Activated T-helper 2 cell treated with anti-CD3 and anti-CD28 coated beads, Interferon-gamma antibody, Interleukin-2, Interleukin-4, amounts not matched to agents 10 μg/mL and 5 μg/mL and 100 μg/mL, durations not matched to agents 14 hours and 24 hours and 36 hours (primary cell): ENCODE results near the gene GSTO2. TPM values are rescaled to one million over a fixed set of nuclear protein-coding genes. Genes with fewer than 3 reads are reported as not detected.

Source experiments
- DNase-seq: peaks from one replicate; pipeline ENCODE4 v3.0.0; 2021; ENCODE audit warnings: low spot score
- H3K27ac Mint-ChIP-seq: one replicate; pipeline ENCODE4 v1.8.0; 2021; ENCODE audit warnings: mixed read lengths
- H3K27me3 Mint-ChIP-seq: one replicate; pipeline ENCODE4 v1.8.0; 2021; ENCODE audit warnings: low read depth, mixed read lengths
- H3K36me3 Mint-ChIP-seq: one replicate; pipeline ENCODE4 v1.8.0; 2021; ENCODE audit warnings: low read depth, mixed read lengths
- H3K4me1 Mint-ChIP-seq: one replicate; pipeline ENCODE4 v1.8.0; 2021; ENCODE audit warnings: low read depth, mixed read lengths
- H3K4me3 Mint-ChIP-seq: one replicate; pipeline ENCODE4 v1.8.0; 2021; ENCODE audit warnings: low read depth, mild to moderate bottlenecking, moderate library complexity, mixed read lengths
- H3K9me3 Mint-ChIP-seq: one replicate; pipeline ENCODE4 v1.8.0; 2021; ENCODE audit warnings: mixed read lengths
- intact Hi-C: fragments of 100-400 bp; cut with micrococcal nuclease; formaldehyde crosslinking; loops from one replicate; pipeline ENCODE4 v1.15.1; 2023
- total RNA-seq: library from RNA; stranded (reverse); gene quantifications from 2 replicates; pipeline ENCODE4 v1.2.3, GENCODE V29; 2022

Gene GSTO2
- total RNA-seq, 1 donor from 2014 or later = 0.57 TPM

- peaks cover 42% of the 10 kb centered on the region for H3K4me1 Mint-ChIP-seq
- peak overlapping the region; percentile 67 for H3K27ac Mint-ChIP-seq
- intact Hi-C loops = loop anchor here (1.0 kb wide), 1 partner anchor 29 kb away; no protein-coding TSS in a partner anchor
- no peak overlapping the region for H3K4me3 Mint-ChIP-seq
- peaks cover 5% of the 10 kb centered on the region for H3K9me3 Mint-ChIP-seq
- no peak for DNase-seq
- no peaks in the 10 kb centered on the region for H3K27me3 Mint-ChIP-seq
- peaks cover 40% of the 10 kb centered on the region for H3K36me3 Mint-ChIP-seq
Measured at GRCh38 chr10:104307576-104308438, 38.8 kb downstream of the GSTO2 start.

- Mint-ChIP-seq H3K4me1 (peaks cover 38% of the 10 kb centered on the region), H3K9me3 (no peaks in the 10 kb centered on the region), H3K4me3 (peak overlapping the region; percentile 6), H3K27me3 (no peaks in the 10 kb centered on the region), H3K27ac (peak overlapping the region; percentile 67), H3K36me3 (peaks cover 41% of the 10 kb centered on the region)
- intact Hi-C loops = loop anchor here (1.0 kb wide), 1 partner anchor 29 kb away; no protein-coding TSS in a partner anchor
- DNase-seq = no peak
Measured at GRCh38 chr10:104308439-104308903, 39.5 kb downstream of the GSTO2 start.

- intact Hi-C loops = no loop called here
- no peaks in the 10 kb centered on the region for H3K9me3 Mint-ChIP-seq
- no peaks in the 10 kb centered on the region for H3K27me3 Mint-ChIP-seq
- no peak overlapping the region for H3K4me3 Mint-ChIP-seq
- H3K36me3 Mint-ChIP-seq = peaks cover 49% of the 10 kb centered on the region
- H3K4me1 Mint-ChIP-seq = peaks cover 32% of the 10 kb centered on the region
- no peak overlapping the region for H3K27ac Mint-ChIP-seq
- no peak for DNase-seq
Measured at GRCh38 chr10:104309980-104310978, 41.3 kb downstream of the GSTO2 start.

- peaks cover 26% of the 10 kb centered on the region for H3K4me1 Mint-ChIP-seq
- H3K27ac Mint-ChIP-seq = no peak overlapping the region
- no peaks in the 10 kb centered on the region for H3K9me3 Mint-ChIP-seq
- DNase-seq = no peak
- no peaks in the 10 kb centered on the region for H3K27me3 Mint-ChIP-seq
- H3K36me3 Mint-ChIP-seq = peaks cover 54% of the 10 kb centered on the region
- intact Hi-C loops = no loop called here
- no peak overlapping the region for H3K4me3 Mint-ChIP-seq
Measured at GRCh38 chr10:104311184-104311720, 42.3 kb downstream of the GSTO2 start.

DNA sequence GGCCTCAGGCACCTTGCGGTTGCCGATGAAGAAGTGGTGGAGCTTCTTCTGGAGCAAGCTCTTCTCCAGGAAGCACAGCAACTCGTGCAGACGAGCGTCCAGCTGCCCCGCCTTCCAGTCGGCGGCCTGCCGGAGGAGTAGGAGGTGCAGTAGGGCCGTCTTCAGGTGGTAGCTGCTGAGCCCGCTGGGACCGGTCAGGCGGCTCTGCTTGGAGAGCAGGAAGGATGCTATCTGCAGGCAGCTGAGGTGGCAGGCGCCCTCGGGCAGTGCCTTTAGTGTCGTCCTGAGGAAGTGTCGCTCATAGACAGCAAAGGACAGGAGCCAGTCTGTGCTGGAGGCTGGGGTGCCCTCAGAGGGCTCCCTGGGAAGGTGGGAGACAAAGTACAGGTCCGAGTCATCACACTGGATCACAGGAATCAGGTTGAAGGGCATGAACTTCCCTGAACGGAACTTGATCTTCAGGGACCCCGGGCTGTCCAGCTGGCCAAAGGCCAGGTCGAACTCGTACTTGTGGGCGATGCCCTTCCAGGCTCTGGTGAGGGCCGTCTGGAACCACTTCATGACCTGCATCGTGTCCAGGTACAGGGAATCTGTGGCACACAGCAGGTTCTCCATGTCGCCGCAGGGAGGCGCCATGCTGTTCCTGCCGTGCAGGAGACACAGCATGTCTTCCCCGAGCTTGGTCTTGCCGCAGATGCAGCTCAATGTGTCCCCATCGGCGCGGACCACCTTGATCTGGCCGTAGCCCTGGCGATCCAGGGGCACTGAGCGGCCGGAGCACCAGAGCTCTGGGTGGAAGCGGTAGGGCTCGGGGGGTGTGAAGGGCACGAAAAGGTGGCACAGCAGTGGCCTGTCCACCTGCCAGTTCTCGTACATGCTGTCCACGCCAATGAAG is 45.9 kb downstream of the GSTO2 start:
- no peak for DNase-seq
- Mint-ChIP-seq H3K27ac (no peak overlapping the region), H3K4me1 (peaks cover 21% of the 10 kb centered on the region), H3K9me3 (no peaks in the 10 kb centered on the region), H3K4me3 (no peak overlapping the region), H3K36me3 (peaks cover 47% of the 10 kb centered on the region), H3K27me3 (no peaks in the 10 kb centered on the region)
- intact Hi-C loops = no loop called here

DNA sequence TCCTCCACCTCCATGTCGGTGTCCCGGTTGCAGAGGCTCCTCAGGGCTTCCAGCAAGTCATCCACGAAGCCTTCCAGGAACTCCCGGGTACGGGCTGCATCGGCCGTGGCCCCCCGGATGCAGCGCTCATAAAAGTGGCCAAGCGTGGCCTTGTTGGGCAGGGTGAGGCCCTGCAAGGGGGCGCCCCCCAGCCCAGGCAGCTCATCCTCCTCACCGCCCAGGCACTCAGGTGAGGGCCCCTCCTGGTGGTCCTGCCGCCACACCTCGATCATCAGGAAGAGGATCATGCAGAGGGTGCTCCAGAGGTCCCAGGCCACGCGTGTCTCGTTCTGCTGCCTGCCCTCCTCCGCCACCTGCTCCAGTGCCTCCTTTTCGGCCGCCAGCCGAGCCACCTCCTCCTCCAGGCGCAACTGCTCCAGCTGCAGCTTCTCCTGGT is 46.5 kb downstream of the GSTO2 start:
- peaks cover 41% of the 10 kb centered on the region for H3K36me3 Mint-ChIP-seq
- no peak overlapping the region for H3K27ac Mint-ChIP-seq
- no peak for DNase-seq
- no peaks in the 10 kb centered on the region for H3K9me3 Mint-ChIP-seq
- intact Hi-C loops = no loop called here
- H3K27me3 Mint-ChIP-seq = no peaks in the 10 kb centered on the region
- peaks cover 20% of the 10 kb centered on the region for H3K4me1 Mint-ChIP-seq
- H3K4me3 Mint-ChIP-seq = no peak overlapping the region

DNA sequence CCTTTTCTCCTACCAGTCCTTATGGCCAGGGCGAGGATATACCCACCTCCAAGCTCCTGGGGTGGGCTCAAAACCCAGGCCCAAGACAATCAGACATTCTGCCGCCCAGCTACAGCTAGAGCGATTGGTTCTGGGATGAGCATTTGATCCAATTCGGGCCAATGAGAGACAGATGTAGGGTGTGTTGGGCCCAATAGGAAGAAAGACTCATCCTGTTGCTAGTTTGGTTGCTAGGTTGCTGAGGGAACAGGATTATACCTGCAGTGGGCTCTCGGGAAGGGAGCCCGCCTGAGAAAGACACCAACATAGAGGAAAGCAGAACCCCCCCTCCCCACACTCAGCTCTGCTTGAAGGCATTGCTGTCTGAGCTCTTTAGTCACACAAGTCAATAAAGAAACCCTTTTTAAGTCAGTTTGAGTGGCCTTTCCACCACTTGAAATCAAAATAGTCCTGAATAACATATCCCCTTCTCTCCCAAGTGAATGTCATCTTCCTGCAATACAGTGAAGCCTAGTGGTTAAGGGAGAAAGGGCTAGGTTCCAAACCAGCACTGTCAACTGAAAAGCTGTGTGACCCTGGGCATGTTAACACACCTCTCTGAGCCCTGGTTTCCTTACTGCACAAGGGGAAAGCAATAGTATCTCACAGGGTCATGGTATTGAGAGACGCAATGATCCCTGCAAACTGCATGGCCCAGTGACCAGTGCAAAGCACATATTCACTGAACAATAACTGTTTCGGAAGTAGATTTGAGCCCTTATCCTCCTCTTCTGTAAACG is 47.5 kb downstream of the GSTO2 start:
- no peak overlapping the region for H3K27ac Mint-ChIP-seq
- intact Hi-C loops = no loop called here
- H3K27me3 Mint-ChIP-seq = no peaks in the 10 kb centered on the region
- H3K4me3 Mint-ChIP-seq = no peak overlapping the region
- DNase-seq = no peak
- peaks cover 19% of the 10 kb centered on the region for H3K4me1 Mint-ChIP-seq
- no peaks in the 10 kb centered on the region for H3K9me3 Mint-ChIP-seq
- peaks cover 41% of the 10 kb centered on the region for H3K36me3 Mint-ChIP-seq

DNA sequence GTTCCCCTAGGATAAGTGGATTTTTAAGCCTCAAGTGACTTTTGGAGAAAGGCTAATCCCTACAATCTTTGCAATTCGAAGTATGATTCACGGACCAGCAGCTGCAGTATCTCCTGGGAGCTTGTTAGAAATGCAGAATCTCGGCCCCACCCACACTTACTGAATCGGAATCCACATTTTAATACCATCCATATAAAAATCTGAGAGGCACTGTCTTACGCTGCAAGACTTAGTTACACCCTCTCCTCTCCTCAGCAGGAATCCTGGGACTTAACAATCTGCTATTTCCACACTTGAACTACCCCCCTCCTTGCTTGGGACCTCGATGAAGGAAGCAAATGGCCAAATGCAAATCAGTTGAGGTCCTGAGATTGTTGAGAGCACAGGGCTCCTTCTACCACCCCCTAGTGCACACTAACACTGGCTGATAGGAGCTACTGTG is 48.3 kb downstream of the GSTO2 start:
- Mint-ChIP-seq H3K27ac (no peak overlapping the region), H3K36me3 (peaks cover 35% of the 10 kb centered on the region), H3K27me3 (no peaks in the 10 kb centered on the region), H3K9me3 (no peaks in the 10 kb centered on the region), H3K4me3 (no peak overlapping the region), H3K4me1 (peaks cover 27% of the 10 kb centered on the region)
- intact Hi-C loops = no loop called here
- DNase-seq = no peak

GRCh38 chr10:104317726-104318299 is 48.8 kb downstream of the GSTO2 start:
- peak overlapping the region; percentile 15 for H3K27ac Mint-ChIP-seq
- no peaks in the 10 kb centered on the region for H3K27me3 Mint-ChIP-seq

DNA sequence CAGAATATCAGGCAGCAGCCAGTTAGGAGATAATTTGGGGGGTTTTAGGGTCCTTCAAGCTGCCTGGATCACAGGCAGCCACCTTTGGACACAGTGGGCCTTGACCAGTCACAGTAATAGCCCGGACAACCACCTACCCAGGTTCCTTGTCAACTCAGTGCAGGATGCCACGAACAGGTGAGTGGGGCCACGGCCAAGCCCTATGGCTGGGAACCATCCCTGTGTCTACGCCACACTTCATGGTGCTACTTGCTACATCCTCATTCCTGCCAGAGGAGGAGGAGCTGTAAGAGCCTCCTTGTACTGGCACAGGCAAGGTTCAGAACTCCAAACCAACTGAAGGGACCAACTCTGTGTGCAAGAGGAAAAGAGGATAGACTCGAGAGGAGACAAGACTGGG is 49.3 kb downstream of the GSTO2 start:
- H3K4me1 Mint-ChIP-seq = peaks cover 35% of the 10 kb centered on the region

More at GRCh38 chr10:104317726-104318299, 48.8 kb downstream of the GSTO2 start:
- DNase-seq = no peak
- intact Hi-C loops = no loop called here
- Mint-ChIP-seq H3K9me3 (no peaks in the 10 kb centered on the region), H3K4me1 (peaks cover 32% of the 10 kb centered on the region), H3K4me3 (no peak overlapping the region), H3K36me3 (peaks cover 30% of the 10 kb centered on the region)

More for the DNA sequence above, 49.3 kb downstream of the GSTO2 start:
- no peak for DNase-seq
- Mint-ChIP-seq H3K4me3 (no peak overlapping the region), H3K9me3 (no peaks in the 10 kb centered on the region), H3K36me3 (peaks cover 25% of the 10 kb centered on the region), H3K27me3 (no peaks in the 10 kb centered on the region), H3K27ac (no peak overlapping the region)
- intact Hi-C loops = no loop called here
